OCI-LY7 (cell line): ENCODE measurements around the gene IGSF9.

Experiments used
- EZH2phosphoT487 ChIP-seq: fragments of 200-600 bp; sonication (generic); IDR thresholded peaks from 2 replicates; pipeline ENCODE4 v1.6.1; 2018; ENCODE audit warnings: low read depth, borderline replicate concordance, mild to moderate bottlenecking, mixed run types, antibody characterized with exemption, low read length, moderate library complexity, mixed read lengths
- TF ChIP-seq, protein P1 (sequence below): fragments of 200-600 bp; sonication (generic); conservative IDR thresholded peaks from 2 replicates; pipeline ENCODE4 v1.5.1; 2014; ENCODE audit warnings: mild to moderate bottlenecking, antibody characterized with exemption, low read length, moderate library complexity, mixed read lengths

DNA sequence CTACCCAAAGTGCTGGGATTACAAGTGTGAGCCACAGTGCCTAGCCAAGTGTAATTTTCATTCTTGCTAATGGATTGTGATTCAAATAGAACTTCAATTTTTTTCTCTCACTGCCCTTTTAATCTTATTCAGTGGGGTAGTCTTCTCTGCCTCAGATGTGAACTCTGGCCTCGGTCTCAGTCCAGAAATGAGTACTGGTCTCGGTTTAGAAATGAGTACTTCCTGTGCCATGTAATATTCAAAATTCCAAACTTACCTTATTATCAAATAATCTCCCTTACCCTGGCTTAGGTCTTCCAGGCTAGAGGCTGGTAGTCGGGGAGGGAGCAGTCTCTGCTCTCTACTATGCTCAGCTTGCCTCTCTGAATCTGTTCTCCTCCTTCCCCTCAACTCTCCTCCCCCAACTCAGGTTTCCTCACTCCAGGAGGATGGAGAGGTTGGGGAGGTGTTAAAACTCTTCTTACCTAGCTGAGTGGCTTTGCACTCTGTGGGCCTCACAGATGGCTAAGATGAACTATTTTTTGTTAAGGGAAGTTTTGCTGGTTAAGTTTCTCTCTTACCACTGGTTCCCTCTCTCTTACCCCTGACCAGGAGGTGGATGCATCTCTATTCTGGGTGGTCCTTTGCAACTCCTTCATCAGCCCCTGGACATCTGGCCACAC lies 13.4 kb upstream of the IGSF9 start:
- TF ChIP-seq, protein P1, sequence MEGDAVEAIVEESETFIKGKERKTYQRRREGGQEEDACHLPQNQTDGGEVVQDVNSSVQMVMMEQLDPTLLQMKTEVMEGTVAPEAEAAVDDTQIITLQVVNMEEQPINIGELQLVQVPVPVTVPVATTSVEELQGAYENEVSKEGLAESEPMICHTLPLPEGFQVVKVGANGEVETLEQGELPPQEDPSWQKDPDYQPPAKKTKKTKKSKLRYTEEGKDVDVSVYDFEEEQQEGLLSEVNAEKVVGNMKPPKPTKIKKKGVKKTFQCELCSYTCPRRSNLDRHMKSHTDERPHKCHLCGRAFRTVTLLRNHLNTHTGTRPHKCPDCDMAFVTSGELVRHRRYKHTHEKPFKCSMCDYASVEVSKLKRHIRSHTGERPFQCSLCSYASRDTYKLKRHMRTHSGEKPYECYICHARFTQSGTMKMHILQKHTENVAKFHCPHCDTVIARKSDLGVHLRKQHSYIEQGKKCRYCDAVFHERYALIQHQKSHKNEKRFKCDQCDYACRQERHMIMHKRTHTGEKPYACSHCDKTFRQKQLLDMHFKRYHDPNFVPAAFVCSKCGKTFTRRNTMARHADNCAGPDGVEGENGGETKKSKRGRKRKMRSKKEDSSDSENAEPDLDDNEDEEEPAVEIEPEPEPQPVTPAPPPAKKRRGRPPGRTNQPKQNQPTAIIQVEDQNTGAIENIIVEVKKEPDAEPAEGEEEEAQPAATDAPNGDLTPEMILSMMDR: no peak
- no peak for TF ChIP-seq EZH2phosphoT487
